ENCODE measurements around the gene TTBK1.

Gene TTBK1

GRCh38 chr6:43242908-43243663 lies at the start of gene TTBK1:
Gene TTBK1, plus strand, starts transcription at chr6:43243481. Its CDS starts 3,180 bp downstream, at chr6:43246661.
- DNase-seq: peak; percentile 18

GRCh38 chr6:43193929-43194328 lies 49.4 kb upstream of the TTBK1 start:
- DNase-seq: no peak

GRCh38 chr6:43196337-43196736 lies 46.9 kb upstream of the TTBK1 start:
- no peak for DNase-seq

- no peak for DNase-seq
Observed at GRCh38 chr6:43199912-43200311, 43.4 kb upstream of the TTBK1 start.

- DNase-seq: no peak
Observed at GRCh38 chr6:43200541-43200940, 42.7 kb upstream of the TTBK1 start.

GRCh38 chr6:43202451-43202850 lies 40.8 kb upstream of the TTBK1 start:
- no peak for DNase-seq

GRCh38 chr6:43203029-43203717 lies 40.1 kb upstream of the TTBK1 start:
- DNase-seq: no peak

- no peak for DNase-seq
Observed at GRCh38 chr6:43203718-43204095, 39.6 kb upstream of the TTBK1 start.

- no peak for DNase-seq
Observed at GRCh38 chr6:43204271-43205105, 38.8 kb upstream of the TTBK1 start.

- DNase-seq: no peak
Observed at GRCh38 chr6:43205849-43206248, 37.4 kb upstream of the TTBK1 start.

- DNase-seq: no peak
Observed at GRCh38 chr6:43207286-43207685, 36.0 kb upstream of the TTBK1 start.

GRCh38 chr6:43211955-43212354 lies 31.3 kb upstream of the TTBK1 start:
- no peak for DNase-seq

- no peak for DNase-seq
Observed at GRCh38 chr6:43213431-43213830, 29.9 kb upstream of the TTBK1 start.

- DNase-seq: no peak
Observed at GRCh38 chr6:43215066-43215465, 28.2 kb upstream of the TTBK1 start.

GRCh38 chr6:43216200-43216599 lies 27.1 kb upstream of the TTBK1 start:
- no peak for DNase-seq

GRCh38 chr6:43217351-43217750 lies 25.9 kb upstream of the TTBK1 start:
- DNase-seq: no peak

- no peak for DNase-seq
Observed at GRCh38 chr6:43219119-43219518, 24.2 kb upstream of the TTBK1 start.

- no peak for DNase-seq
Observed at GRCh38 chr6:43219814-43220213, 23.5 kb upstream of the TTBK1 start.

GRCh38 chr6:43220439-43220951 lies 22.8 kb upstream of the TTBK1 start:
- DNase-seq: no peak

GRCh38 chr6:43221046-43221972 lies 22.0 kb upstream of the TTBK1 start:
- peak; percentile 19 for DNase-seq

- DNase-seq: no peak
Observed at GRCh38 chr6:43222418-43223059, 20.7 kb upstream of the TTBK1 start.

- no peak for DNase-seq
Observed at GRCh38 chr6:43223175-43223574, 20.1 kb upstream of the TTBK1 start.

Measured in midbrain (tissue), 1 donor.